Activated CD4-positive, CD25-positive, alpha-beta regulatory T cell treated with anti-CD3 and anti-CD28 coated beads, Interleukin-2, amount 50 U/mL, for 24 hours (primary cell): ENCODE measurements around the gene SATL1.
"Not testable (repeated sequence)": the region's sequence is repeated elsewhere in the genome, so short reads cannot be mapped to it uniquely, and the experiment has no call there.

Experiments used
- ATAC-seq, 2 donors: fragments of 150-1000 bp; cut with Tn5 transposase; one replicate each; pipeline ENCODE4 v1.10.0; 2021; ENCODE audit warnings: mild to moderate bottlenecking in 1 of 2, moderate library complexity in 1 of 2

The SATL1 gene

GRCh38 chrX:85109235-85109634 is 134.3 kb downstream of the SATL1 start:
- ATAC-seq, result no peak

DNA sequence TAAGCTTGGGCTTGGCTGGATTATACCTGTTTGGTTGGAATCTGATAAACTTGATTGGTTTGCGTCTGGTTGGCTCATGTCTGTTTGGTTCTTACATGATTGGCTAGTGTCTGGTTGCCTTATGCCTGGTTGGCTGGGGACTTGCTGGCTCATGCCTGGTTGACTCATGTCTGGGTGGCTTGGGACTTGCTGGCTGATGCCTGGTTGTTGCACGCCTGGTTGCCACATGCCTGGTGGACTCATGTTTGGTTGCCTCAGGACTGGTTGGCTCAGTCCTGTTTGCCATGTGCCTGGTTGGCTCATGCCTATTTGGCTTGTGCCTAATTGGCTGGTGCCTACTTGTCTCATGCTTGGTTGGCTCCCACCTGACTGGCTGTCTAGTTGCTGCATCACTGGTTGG is 135.4 kb downstream of the SATL1 start:
- no peak for ATAC-seq

GRCh38 chrX:85107407-85107806 is 136.2 kb downstream of the SATL1 start:
- no peak for ATAC-seq

DNA sequence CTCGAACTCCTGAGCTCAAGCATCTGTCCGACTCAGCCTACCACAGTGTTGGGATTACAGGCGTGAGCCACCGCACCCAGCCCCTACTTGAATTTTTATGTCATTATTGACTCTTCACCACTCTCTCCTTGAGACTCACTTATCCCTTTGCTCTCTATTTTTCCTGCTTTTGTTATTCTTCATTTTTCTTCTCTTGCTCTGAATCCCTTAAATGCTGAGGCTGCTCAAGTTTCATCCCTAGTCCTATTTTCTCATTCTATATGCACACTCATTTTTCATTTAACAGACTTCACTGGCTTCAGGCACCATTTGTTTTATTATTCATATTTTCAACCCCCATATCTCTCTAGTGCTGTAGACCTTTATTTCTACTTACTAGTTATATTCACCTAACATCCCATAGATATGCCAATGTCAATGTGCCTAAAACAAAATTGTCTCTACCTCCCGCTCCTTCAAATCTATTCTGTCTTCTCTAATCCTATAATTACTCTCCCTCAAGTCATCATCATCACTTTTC is 154.2 kb downstream of the SATL1 start:
- ATAC-seq, result no peak

GRCh38 chrX:85084770-85085393 is 158.7 kb downstream of the SATL1 start:
- ATAC-seq, result no peak

DNA sequence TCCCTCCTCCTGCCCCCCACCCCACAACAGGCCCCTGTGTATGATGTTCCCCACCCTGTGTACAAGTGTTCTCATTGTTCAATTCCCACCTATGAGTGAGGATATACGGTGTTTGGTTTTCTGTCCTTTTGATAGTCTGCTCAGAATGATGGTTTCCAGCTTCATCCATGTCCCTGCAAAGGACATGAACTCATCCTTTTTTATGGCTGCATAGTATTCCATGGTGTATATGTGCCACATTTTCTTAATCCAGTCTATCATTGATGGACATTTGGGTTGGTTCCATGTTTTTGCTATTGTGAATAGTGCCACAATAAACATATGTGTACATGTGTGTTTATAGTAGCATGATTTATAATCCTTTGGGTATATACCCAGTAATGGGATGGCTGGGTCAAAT is 166.3 kb downstream of the SATL1 start:
- not testable (repeated sequence) for ATAC-seq

DNA sequence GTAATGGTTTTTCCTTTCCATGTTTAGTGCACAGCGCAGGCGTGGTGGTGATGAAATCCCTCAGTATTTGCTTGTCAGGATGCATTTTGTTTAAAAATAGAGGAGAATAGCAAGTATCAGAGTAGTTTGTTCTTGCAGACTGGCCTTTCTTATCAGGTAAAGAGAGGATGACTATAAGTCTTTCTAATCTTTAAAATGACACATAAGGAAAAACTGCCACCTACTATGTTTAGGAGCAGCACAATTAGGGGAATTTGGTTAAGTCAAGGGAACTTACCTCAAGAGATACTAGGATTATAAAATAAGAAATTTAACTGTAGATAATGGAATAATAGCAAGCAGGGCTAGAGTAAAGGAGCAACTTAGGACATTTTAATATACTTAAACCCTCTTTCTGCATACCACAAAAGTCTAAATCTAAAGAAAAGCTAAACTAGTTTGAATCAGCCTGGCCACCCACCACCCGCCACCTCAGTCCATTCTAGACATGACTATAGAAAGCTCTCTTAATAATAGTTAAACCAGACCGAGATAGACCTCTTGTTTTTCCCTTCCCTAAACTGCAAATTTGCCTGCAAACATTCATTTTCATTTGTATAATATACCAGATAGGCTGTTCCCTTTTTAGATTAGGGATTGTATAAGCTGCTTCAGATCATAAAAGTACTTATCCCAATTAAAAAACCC is 177.9 kb downstream of the SATL1 start:
- ATAC-seq, result no peak

- ATAC-seq, result peak; percentile 68 to 73
Measured at GRCh38 chrX:85052636-85053343, 190.8 kb downstream of the SATL1 start.

GRCh38 chrX:85052205-85052604 is 191.4 kb downstream of the SATL1 start:
- ATAC-seq, result peak; percentile 38 to 65

DNA sequence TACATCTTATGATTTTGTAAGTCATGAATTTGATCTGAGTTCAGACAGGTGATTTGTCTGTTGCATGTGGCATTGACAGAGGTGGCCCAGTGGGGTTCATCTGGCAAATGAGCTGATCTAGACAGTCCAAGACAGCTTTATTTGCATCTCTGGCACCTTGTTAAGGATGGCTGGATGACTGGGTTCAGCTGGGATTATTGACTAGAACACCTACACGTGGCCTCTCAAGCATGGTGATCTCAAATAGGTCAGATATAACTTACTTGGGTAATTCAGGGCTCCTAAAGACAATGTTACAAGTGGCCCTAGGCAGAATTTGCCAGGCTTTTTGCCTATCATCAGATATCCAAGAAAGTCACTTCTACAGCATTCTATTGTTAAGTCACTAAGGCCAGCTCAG is 192.0 kb downstream of the SATL1 start:
- ATAC-seq, result no peak
